HepG2 (cell line): Measurements from ENCODE around the gene GPAM. TPM values are rescaled to one million over a fixed set of nuclear protein-coding genes. Genes with fewer than 3 reads are reported as not detected.

ENCODE experiments used
- ATAC-seq: fragments of 200-7000 bp; cut with Tn5 transposase; 3 replicates; pipeline ENCODE4 v1.9.1; 2020; ENCODE audit warnings: mild to moderate bottlenecking, moderate library complexity
- BruUV-seq: library from RNA; stranded (reverse); fragments of 400-500 nt; replicated peaks from 2 replicates; lab custom pipeline; 2021; lab: Mats Ljungman, UMichigan
- CTCF ChIA-PET: fragments of 300-600 bp; formaldehyde crosslinking; extraction: SDS; loops from one replicate; lab custom pipeline; 2021; ENCODE audit warnings: low total read pairs, inconsistent platforms, low intra/inter-chr PET ratio; lab: Yijun Ruan, JAX
- POLR2A ChIA-PET: fragments of 350-600 bp; sonication (Branson Sonifier 250); formaldehyde crosslinking; loops from one replicate; lab custom pipeline; 2020; ENCODE audit warnings: antibody characterized with exemption, inconsistent platforms; lab: Yijun Ruan, JAX
- DNase-seq: peaks from one replicate; pipeline ENCODE4 v3.0.0-alpha.2; 2015; ENCODE audit warnings: low spot score
- FAIRE-seq: peaks from 3 replicates; lab custom pipeline; 2011; peaks lifted over from hg19 to GRCh38; lab: Jason Lieb, UNC
- H2AFZ ChIP-seq: one replicate; pipeline ENCODE4 v1.6.1; 2011; ENCODE audit warnings: low read length, inconsistent platforms
- H3K27ac ChIP-seq: fragments of 300-600 bp; 3 replicates; pipeline ENCODE4 v1.8.0; 2011; ENCODE audit warnings: mixed run types, mild to moderate bottlenecking, mixed read lengths, low read length, inconsistent platforms; ENCODE audit not compliant: insufficient read depth; ENCODE audit errors: extremely low read length
- H3K27me3 ChIP-seq, 2 experiments: fragments of 200-600 bp in 1 of 2; 2 replicates in 1 of 2; 3 replicates in 1 of 2; pipeline versions ENCODE4 v1.6.0 to v1.8.0; 2011; ENCODE audit warnings: low read length in 2 of 2, mild to moderate bottlenecking in 2 of 2, moderate library complexity in 2 of 2, inconsistent platforms in 1 of 2; ENCODE audit not compliant: insufficient read depth in 2 of 2, control insufficient read depth in 1 of 2
- H3K36me3 ChIP-seq, 2 experiments: fragments of 200-600 bp in 1 of 2; replicated peaks in 1 of 2; 2 replicates in 1 of 2; 3 replicates in 1 of 2; pipeline versions ENCODE4 v1.5.1 to v1.8.0; 2011; ENCODE audit warnings: low read length in 2 of 2, inconsistent platforms in 1 of 2; ENCODE audit not compliant: insufficient read depth in 2 of 2, control insufficient read depth in 1 of 2
- H3K4me1 ChIP-seq: 2 replicates; pipeline ENCODE4 v1.5.1; 2012; ENCODE audit warnings: low read length, inconsistent platforms; ENCODE audit not compliant: insufficient read depth
- H3K4me2 ChIP-seq: 2 replicates; pipeline ENCODE4 v1.6.0; 2011; ENCODE audit warnings: low read depth, low read length, inconsistent platforms
- H3K4me3 ChIP-seq, 3 experiments: fragments of 200-600 bp in 1 of 3; sonication (generic), shearing (Covaris generic) in 1 of 3; replicated peaks in 1 of 3; 2 replicates each; pipeline ENCODE4 v1.5.1; 2011 to 2016; ENCODE audit warnings: low read length in 3 of 3, inconsistent platforms in 2 of 3, low read depth in 2 of 3, mild to moderate bottlenecking in 2 of 3, control low read depth in 1 of 3, mixed read lengths in 1 of 3; ENCODE audit not compliant: insufficient read depth in 1 of 3
- H3K79me2 ChIP-seq: one replicate; pipeline ENCODE4 v1.6.1; 2011; ENCODE audit warnings: low read length, inconsistent platforms; ENCODE audit not compliant: insufficient read depth
- H3K9ac ChIP-seq: 2 replicates; pipeline ENCODE4 v1.6.0; 2011; ENCODE audit warnings: mild to moderate bottlenecking, low read depth, low read length, inconsistent platforms; ENCODE audit not compliant: insufficient read depth
- H3K9me3 ChIP-seq: 2 replicates; pipeline ENCODE4 v1.5.1; 2012; ENCODE audit warnings: mild to moderate bottlenecking, low read length
- H4K20me1 ChIP-seq: 2 replicates; pipeline ENCODE4 v1.6.0; 2011; ENCODE audit warnings: inconsistent platforms, mild to moderate bottlenecking, low read length, moderate library complexity; ENCODE audit not compliant: insufficient read depth
- CREBL2 ChIP-seq: sonication (generic); formaldehyde crosslinking; IDR thresholded peaks from 2 replicates; pipeline ENCODE4 v1.8.1; 2023; ENCODE audit warnings: missing genetic modification reagents, mild to moderate bottlenecking, borderline replicate concordance
- FOXA1 ChIP-seq, 2 experiments: fragments of 450-650 bp in 1 of 2; sonication (generic) in 1 of 2; formaldehyde crosslinking in 1 of 2; IDR thresholded peaks; 2 replicates each; pipeline versions ENCODE4 v1.4.0 to v1.6.1; 2016 to 2020; ENCODE audit warnings: missing genetic modification reagents in 1 of 2
- HOXD1 ChIP-seq: sonication (generic); formaldehyde crosslinking; IDR thresholded peaks from 2 replicates; pipeline ENCODE4 v1.5.0; 2020; ENCODE audit warnings: missing genetic modification reagents
- KDM3A ChIP-seq: IDR thresholded peaks from 2 replicates; pipeline ENCODE4 v1.6.1; 2018; ENCODE audit warnings: low read depth, missing compliant biosample characterization
- KLF12 ChIP-seq: sonication (generic); formaldehyde crosslinking; IDR thresholded peaks from 2 replicates; pipeline ENCODE4 v1.4.0; 2020; ENCODE audit warnings: missing genetic modification reagents, borderline replicate concordance
- PAF1 ChIP-seq: IDR thresholded peaks from 2 replicates; pipeline ENCODE4 v1.6.1; 2016; ENCODE audit warnings: missing genetic modification reagents, missing compliant biosample characterization
- SRSF4 ChIP-seq: fragments of 200-400 bp; formaldehyde crosslinking; IDR thresholded peaks from one replicate; pipeline ENCODE4 v1.6.1; 2018; ENCODE audit warnings: mild to moderate bottlenecking, low read depth, low read length, moderate library complexity; ENCODE audit not compliant: poor library complexity, severe bottlenecking
- ZBTB37 ChIP-seq: sonication (generic); formaldehyde crosslinking; IDR thresholded peaks from 2 replicates; pipeline ENCODE4 v1.4.0; 2020; ENCODE audit warnings: mild to moderate bottlenecking, missing genetic modification reagents
- ZSCAN29 ChIP-seq: sonication (generic); formaldehyde crosslinking; conservative IDR thresholded peaks from 2 replicates; pipeline ENCODE4 v1.4.0; 2020; ENCODE audit warnings: mild to moderate bottlenecking, missing genetic modification reagents
- WGBS: methylation state at CpG from one replicate; pipeline ENCODE4 v1.1.6; 2017; ENCODE audit warnings: low lambda C conversion rate; 5-methylcytosine and 5-hydroxymethylcytosine counted together
- in situ Hi-C: cut with HindIII; loops from 2 replicates; pipeline ENCODE4 v1.10.0; 2017; ENCODE audit warnings: low pct_unique_long_range_greater_than_20kb; ENCODE audit not compliant: extremely low pct_ligation_motif_present
- intact Hi-C: fragments of 100-400 bp; cut with micrococcal nuclease; formaldehyde crosslinking; loops from one replicate; pipeline ENCODE4 v1.10.0; 2022; ENCODE audit not compliant: unreplicated experiment
- polyA plus RNA-seq, 8 experiments: library from polyadenylated mRNA; depleted of rRNA in 3 of 8; stranded (reverse) in 7 of 8; unstranded in 1 of 8; fragments of >200 nt; fragmentation: Illumina TruSeq in 4 of 8; extraction: Trizol in 4 of 8; gene quantifications; 2 replicates each; pipeline versions ENCODE4 v1.2.1 to v1.2.3, GENCODE V29; 2011 to 2016; ENCODE audit warnings: low read depth in 4 of 8, missing spikeins in 1 of 8, mixed read lengths in 1 of 8; ENCODE audit not compliant: insufficient read depth in 1 of 8
- total RNA-seq, 5 experiments: library from RNA; depleted of rRNA; stranded (reverse); fragments of >200 nt; fragmentation: Illumina TruSeq; extraction: Trizol; gene quantifications; 2 replicates each; pipeline ENCODE4 v1.2.3, GENCODE V29; 2016; ENCODE audit warnings: low read depth in 1 of 5

The GPAM gene
- total and polyA plus RNA-seq, 2 of the 13 experiments (the other 11 are each of a cell fraction or from before 2014, with no cell fraction given), result 36.8 to 140 TPM

GRCh38 chr10:112168733-112169132, 14.8 kb downstream of the GPAM start:
- Histone ChIP-seq H3K4me1 (no peaks in the 10 kb centered on the region), H4K20me1 (no peaks in the 10 kb centered on the region), H3K27ac (no peak overlapping the region), H2AFZ (no peak overlapping the region), H3K27me3 (no peaks in the 10 kb centered on the region), H3K9ac (no peak overlapping the region), H3K4me3 (no peak overlapping the region), H3K9me3 (no peaks in the 10 kb centered on the region), H3K4me2 (no peak overlapping the region), H3K79me2 (no peaks in the 10 kb centered on the region), H3K36me3 (peaks cover 21 to 84% of the 10 kb centered on the region in 2 experiments)
- no peak for DNase-seq
- no peak for ATAC-seq
- TF ChIP-seq SRSF4, result no peak
- no peak for TF ChIP-seq ZSCAN29 (CRISPR knock-in tag)
- no peak for TF ChIP-seq HOXD1 (CRISPR knock-in tag)
- no peak for TF ChIP-seq ZBTB37 (CRISPR knock-in tag)
- no peak for TF ChIP-seq PAF1 (CRISPR knock-in tag)
- no peak for TF ChIP-seq FOXA1 (IDR thresholded peaks at IDR 0.05)
- no peak for TF ChIP-seq FOXA1 (CRISPR knock-in tag; IDR thresholded peaks at IDR 0.05)
- TF ChIP-seq KDM3A (CRISPR knock-in tag), result no peak
- TF ChIP-seq KLF12 (CRISPR knock-in tag), result no peak
- TF ChIP-seq CREBL2 (CRISPR knock-in tag), result no peak
- FAIRE-seq, result no peak
- BruUV-seq, result no TSS peak
- 95% methylated on average over 6 of the region's 6 CpGs for WGBS
- ChIA-PET CTCF (no interaction called here), POLR2A (interaction anchor here (0.5 kb wide), 1 partner anchor 141 kb away, joined by 5 read pairs; no protein-coding TSS in a partner anchor)
- intact Hi-C loops, result no loop called here
- in situ Hi-C loops, result no loop called here
